Stomach (tissue), 9 donors: ENCODE results near the gene NCOA1. TPM values are rescaled to one million over a fixed set of nuclear protein-coding genes. Genes with fewer than 3 reads are reported as not detected.
A peak's percentile ranks its signal among the peaks of the same experiment; 100 is the strongest.

ENCODE experiments used
- DNase-seq, 2 donors: peaks; one replicate each; pipeline versions ENCODE4 v3.0.0 to v3.0.0-alpha.2; 2013 to 2019
- H3K27ac ChIP-seq, 5 donors: fragments of 200-600 bp in 4 of 5; sonication (generic) in 4 of 5; one replicate each; pipeline ENCODE4 v1.5.1; 2013 to 2019; ENCODE audit warnings: mild to moderate bottlenecking in 1 of 5, moderate library complexity in 1 of 5
- H3K27me3 ChIP-seq, 3 donors: fragments of 200-600 bp; sonication (generic); one replicate each; pipeline ENCODE4 v1.5.1; 2017 to 2019; ENCODE audit warnings: mixed run types in 1 of 3
- H3K36me3 ChIP-seq, 4 donors: fragments of 200-600 bp; sonication (generic); 1 replicate in 3 of 4; 2 replicates in 1 of 4; pipeline ENCODE4 v1.5.1; 2016 to 2019
- H3K4me1 ChIP-seq, 4 donors: fragments of 200-600 bp; sonication (generic); one replicate each; pipeline ENCODE4 v1.5.1; 2016 to 2019
- H3K4me3 ChIP-seq, 4 donors: fragments of 200-600 bp; sonication (generic) in 3 of 4; one replicate each; pipeline ENCODE4 v1.5.1; 2016 to 2019; ENCODE audit warnings: mild to moderate bottlenecking in 1 of 4
- H3K9me3 ChIP-seq, 4 donors: fragments of 200-600 bp; sonication (generic); one replicate each; pipeline ENCODE4 v1.5.1; 2016 to 2019
- EP300 ChIP-seq: sonication (generic); formaldehyde crosslinking; IDR thresholded peaks from one replicate; pipeline ENCODE4 v1.6.1; 2017; ENCODE audit warnings: antibody characterized with exemption
- POLR2A ChIP-seq, 4 donors: fragments of 450-650 bp; IDR thresholded peaks; one replicate each; pipeline ENCODE4 v1.6.1; 2016; ENCODE audit warnings: antibody characterized with exemption in 4 of 4, control low read depth in 2 of 4, mild to moderate bottlenecking in 1 of 4, moderate library complexity in 1 of 4
- POLR2AphosphoS5 ChIP-seq, 3 donors: sonication (generic); formaldehyde crosslinking; IDR thresholded peaks; one replicate each; pipeline ENCODE4 v1.6.1; 2016; ENCODE audit warnings: antibody characterized with exemption in 3 of 3
- WGBS, 5 donors: extraction: QIAGEN DNeasy Blood & Tissue Kit in 3 of 5; methylation state at CpG; one replicate each; pipeline versions ENCODE4 v1.1.5 to v1.1.7; 2013 to 2018; 5-methylcytosine and 5-hydroxymethylcytosine counted together
- intact Hi-C: fragments of 100-400 bp; cut with DNase I; formaldehyde crosslinking; loops from one replicate; pipeline ENCODE4 v1.15.1; 2023; ENCODE audit warnings: low total_unique reads
- polyA plus RNA-seq, 3 donors: library from polyadenylated mRNA; stranded (reverse); fragments of 200-250 nt; gene quantifications; one replicate each; pipeline ENCODE4 v1.2.3, GENCODE V29; 2013
- total RNA-seq, 5 donors: library from RNA; depleted of rRNA; stranded (reverse); fragments of >200 nt; gene quantifications; one replicate each; pipeline versions ENCODE4 v1.1.0 to v1.2.3, GENCODE V29; 2014 to 2016
- TF ChIP-seq, protein P1 (sequence below), 7 experiments: fragments of 450-650 bp in 4 of 7; fragments of 200-600 bp in 3 of 7; sonication (generic) in 3 of 7; IDR thresholded peaks; one replicate each; pipeline ENCODE4 v1.5.1; 2016 to 2019; ENCODE audit warnings: antibody characterized with exemption in 7 of 7, control low read depth in 2 of 7, mild to moderate bottlenecking in 1 of 7
- donor health status: healthy with polysubstance abuse.
- donor health status: Bipolar disorder and iron deficiency.
- donor health status: healthy.

The NCOA1 gene
- total and polyA plus RNA-seq, 8 donors, result 7.3 to 223 (median 34.8) TPM

DNA sequence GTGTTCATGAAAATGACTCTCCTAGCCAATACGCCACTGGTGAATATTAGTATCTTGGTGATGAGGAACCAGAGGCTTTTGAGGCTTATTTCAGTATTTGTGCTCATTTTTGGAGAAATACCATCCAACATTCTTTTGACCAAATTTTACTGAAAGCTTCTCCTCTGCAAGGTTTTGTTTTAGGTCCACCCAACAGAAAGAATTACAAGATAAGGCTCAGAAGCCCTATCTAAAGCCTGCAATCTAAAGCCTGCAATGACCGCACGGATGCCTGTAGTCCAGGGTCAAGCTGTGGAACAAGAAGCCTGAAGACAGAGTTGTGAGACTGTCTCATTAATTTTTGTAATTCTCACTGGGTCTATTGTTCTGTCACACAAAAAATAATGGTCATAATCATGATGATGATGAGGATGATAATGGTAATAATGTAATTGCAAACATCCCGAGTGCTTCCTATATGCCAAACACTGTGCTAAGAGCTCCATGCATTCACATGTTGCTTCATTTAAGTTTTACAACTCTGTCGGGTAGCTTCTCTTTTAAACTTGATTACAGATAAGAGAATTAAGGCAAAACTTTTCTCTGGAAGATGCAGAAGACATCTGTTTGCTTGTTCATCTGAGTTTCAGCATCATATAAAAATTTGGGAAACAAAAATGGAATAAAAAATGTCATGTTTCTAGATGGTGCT is 33.2 kb upstream of the NCOA1 start:
- no peaks in the 10 kb centered on the region for H3K9me3 ChIP-seq
- no peak overlapping the region for H3K4me3 ChIP-seq
- no peak for DNase-seq
- no peaks in the 10 kb centered on the region for H3K27me3 ChIP-seq
- intact Hi-C loops, result no loop called here
- 75 to 83% (median 81%) methylated on average over 5 of the region's 5 CpGs for WGBS, 5 donors
- TF ChIP-seq EP300 (no peak), POLR2AphosphoS5 (IDR thresholded peaks at IDR 0.05) (no peak), POLR2A (IDR thresholded peaks at IDR 0.05) (no peak)
- TF ChIP-seq, protein P1, sequence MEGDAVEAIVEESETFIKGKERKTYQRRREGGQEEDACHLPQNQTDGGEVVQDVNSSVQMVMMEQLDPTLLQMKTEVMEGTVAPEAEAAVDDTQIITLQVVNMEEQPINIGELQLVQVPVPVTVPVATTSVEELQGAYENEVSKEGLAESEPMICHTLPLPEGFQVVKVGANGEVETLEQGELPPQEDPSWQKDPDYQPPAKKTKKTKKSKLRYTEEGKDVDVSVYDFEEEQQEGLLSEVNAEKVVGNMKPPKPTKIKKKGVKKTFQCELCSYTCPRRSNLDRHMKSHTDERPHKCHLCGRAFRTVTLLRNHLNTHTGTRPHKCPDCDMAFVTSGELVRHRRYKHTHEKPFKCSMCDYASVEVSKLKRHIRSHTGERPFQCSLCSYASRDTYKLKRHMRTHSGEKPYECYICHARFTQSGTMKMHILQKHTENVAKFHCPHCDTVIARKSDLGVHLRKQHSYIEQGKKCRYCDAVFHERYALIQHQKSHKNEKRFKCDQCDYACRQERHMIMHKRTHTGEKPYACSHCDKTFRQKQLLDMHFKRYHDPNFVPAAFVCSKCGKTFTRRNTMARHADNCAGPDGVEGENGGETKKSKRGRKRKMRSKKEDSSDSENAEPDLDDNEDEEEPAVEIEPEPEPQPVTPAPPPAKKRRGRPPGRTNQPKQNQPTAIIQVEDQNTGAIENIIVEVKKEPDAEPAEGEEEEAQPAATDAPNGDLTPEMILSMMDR (IDR thresholded peaks at IDR 0.05), result no peak
- peaks cover 0 to 28% (median 8%) of the 10 kb centered on the region in 4 donors for H3K4me1 ChIP-seq
- no peak overlapping the region for H3K27ac ChIP-seq
- H3K36me3 ChIP-seq, result no peaks in the 10 kb centered on the region

DNA sequence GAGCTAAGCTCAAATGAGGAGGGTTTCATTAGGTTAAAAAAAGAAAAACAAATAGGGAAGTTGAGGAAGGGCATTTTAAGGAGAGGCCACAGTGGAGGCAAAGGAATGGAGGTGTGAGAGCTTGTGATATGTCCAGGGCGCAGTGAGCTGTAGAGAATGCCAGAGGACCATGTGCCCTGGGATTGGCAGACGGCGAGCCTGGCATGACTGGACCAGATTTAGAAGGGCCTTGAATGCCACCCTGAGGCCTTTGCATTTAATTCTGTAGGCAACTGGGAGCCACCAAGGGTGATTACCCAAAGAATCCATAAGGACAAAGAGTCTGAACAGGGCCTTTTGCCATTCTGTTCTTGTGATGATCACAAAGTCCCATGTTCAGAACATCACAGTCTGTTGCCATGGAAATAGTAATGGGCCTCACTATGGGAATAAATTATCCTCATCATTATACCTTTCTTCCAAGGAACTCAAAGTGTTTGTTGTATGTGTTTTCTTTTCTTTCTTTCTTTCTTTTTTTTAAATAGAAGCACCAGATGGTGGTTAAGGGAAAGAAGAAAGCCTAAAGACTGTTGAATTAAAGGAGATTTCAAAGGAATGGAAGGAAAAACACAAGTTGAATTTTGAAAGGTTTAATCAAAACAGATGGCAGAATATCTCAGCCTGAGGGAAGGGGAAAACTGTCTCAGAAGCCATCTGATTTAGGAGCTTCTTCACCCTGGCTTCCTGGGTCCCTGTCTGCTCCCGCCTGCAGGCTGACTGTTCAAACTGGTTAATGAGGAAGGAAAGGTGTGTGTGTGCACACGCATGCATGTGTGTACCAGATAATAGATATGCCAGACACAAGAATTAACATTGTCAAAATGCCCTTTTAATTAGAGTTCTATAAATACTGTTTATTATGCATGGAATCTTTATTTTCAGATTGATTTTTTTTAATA is 31.6 kb upstream of the NCOA1 start:
- Histone ChIP-seq H3K27me3 (no peaks in the 10 kb centered on the region), H3K36me3 (no peaks in the 10 kb centered on the region), H3K4me1 (peaks cover 0 to 15% (median 2%) of the 10 kb centered on the region in 4 donors), H3K4me3 (no peak overlapping the region), H3K9me3 (no peaks in the 10 kb centered on the region), H3K27ac (no peak overlapping the region)
- no peak for DNase-seq
- 91 to 97% (median 94%) methylated on average over 5 of the region's 5 CpGs for WGBS, 5 donors
- no peak for TF ChIP-seq POLR2AphosphoS5 (IDR thresholded peaks at IDR 0.05)
- TF ChIP-seq POLR2A (IDR thresholded peaks at IDR 0.05), result no peak
- TF ChIP-seq EP300, result no peak
- TF ChIP-seq, protein P1 (IDR thresholded peaks at IDR 0.05), result no peak
- intact Hi-C loops, result no loop called here

DNA sequence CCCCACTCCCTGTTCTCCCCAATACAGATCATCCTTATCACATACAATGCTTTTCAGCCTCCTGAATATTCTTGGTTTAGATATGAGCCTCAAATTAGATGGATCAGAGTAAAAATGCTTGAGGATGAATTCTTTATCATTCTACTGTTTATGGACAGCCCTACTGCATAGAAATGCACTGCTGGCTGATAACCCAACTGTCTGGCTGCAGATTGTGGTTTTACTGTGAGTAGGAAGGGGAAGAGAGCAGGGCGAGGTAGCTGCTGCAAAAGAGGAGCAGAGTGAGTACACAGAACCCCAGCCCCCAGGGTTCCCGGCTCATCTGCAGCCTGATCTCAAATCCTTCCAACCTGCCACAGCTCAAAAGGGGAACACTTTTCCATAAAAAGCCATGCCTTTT is 29.4 kb upstream of the NCOA1 start:
- H3K27me3 ChIP-seq, result no peaks in the 10 kb centered on the region
- intact Hi-C loops, result no loop called here
- H3K4me3 ChIP-seq, result no peak overlapping the region
- 41 to 65% (median 52%) methylated on average over 2 of the region's 2 CpGs for WGBS, 5 donors
- no peaks in the 10 kb centered on the region for H3K36me3 ChIP-seq
- no peaks in the 10 kb centered on the region for H3K9me3 ChIP-seq
- peaks cover 0 to 5% (median 0%) of the 10 kb centered on the region in 4 donors for H3K4me1 ChIP-seq
- DNase-seq, result peak in 1 of 2 donors; percentile 19
- TF ChIP-seq, protein P1 (IDR thresholded peaks at IDR 0.05), result no peak
- TF ChIP-seq POLR2AphosphoS5 (IDR thresholded peaks at IDR 0.05) (no peak), POLR2A (IDR thresholded peaks at IDR 0.05) (no peak), EP300 (no peak)
- no peak overlapping the region for H3K27ac ChIP-seq

DNA sequence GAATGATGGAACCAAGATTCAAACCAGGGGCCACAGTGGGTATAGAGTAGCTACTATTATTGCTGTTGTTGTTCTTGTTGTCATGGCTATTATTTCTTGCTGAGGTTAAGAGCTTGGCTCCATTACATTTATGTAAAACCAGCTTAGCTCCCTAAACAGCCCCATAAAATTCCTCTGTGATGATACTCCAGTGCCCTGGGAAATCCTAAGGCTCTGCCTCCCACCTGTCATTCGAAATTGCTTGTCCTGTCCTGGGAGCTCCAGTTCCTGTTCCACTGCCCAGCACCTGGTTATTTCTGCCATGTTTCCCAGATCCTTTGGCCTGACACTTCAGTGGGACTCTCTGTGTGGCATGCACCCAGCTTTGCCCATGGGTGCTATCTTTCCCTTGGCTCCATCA is 27.8 kb upstream of the NCOA1 start:
- Histone ChIP-seq H3K9me3 (no peaks in the 10 kb centered on the region), H3K4me3 (no peak overlapping the region), H3K27ac (no peak overlapping the region), H3K4me1 (no peaks in the 10 kb centered on the region), H3K27me3 (no peaks in the 10 kb centered on the region), H3K36me3 (no peaks in the 10 kb centered on the region)
- WGBS, 5 donors, result 69 to 100% (median 88%) methylated on average over 1 of the region's 1 CpG
- TF ChIP-seq EP300, result no peak
- TF ChIP-seq POLR2A (IDR thresholded peaks at IDR 0.05), result no peak
- TF ChIP-seq, protein P1 (IDR thresholded peaks at IDR 0.05), result no peak
- no peak for TF ChIP-seq POLR2AphosphoS5 (IDR thresholded peaks at IDR 0.05)
- intact Hi-C loops, result no loop called here
- no peak for DNase-seq
